DMS 273 (cell line): ENCODE data around the gene ATXN7.

ENCODE experiments used
- DNase-seq: peaks from one replicate; lab custom pipeline; 2025; ENCODE audit not compliant: unreplicated experiment; lab: John Stamatoyannopoulos, UW

The ATXN7 gene

GRCh38 chr3:64011685-64012084 is 148.0 kb downstream of the ATXN7 start:
- DNase-seq: no peak

DNA sequence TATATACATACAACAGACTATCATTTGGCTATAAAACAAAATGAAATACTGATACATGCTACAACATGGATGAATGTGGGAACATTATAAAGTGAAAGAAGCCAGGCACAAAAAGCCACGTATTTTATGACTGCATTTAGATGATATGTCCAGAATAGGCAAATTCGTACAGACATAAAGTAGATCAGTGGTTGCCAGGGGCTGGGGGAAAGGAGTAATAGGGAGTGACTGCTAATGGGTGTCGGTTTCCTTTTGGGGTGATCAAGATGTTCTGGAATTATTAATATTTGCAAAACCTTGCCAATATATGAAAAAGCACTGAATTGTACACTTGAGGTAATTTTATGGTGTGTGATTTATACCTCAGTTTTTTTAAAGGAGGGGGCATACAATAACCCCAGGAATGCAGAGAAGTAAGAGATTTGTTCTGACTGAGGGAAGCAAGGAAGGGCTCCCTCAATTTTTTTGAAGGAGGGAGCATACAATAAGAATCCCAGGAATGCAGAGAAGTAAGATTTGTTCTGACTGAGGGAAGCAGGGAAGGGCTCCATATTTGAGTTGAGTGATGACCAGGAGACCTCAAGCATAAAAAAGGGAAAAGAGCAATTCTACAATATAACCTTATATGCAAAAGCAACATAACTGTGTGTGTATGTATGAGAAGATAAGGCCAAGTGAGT is 153.4 kb downstream of the ATXN7 start:
- no peak for DNase-seq

GRCh38 chr3:64019271-64019670 is 155.6 kb downstream of the ATXN7 start:
- no peak for DNase-seq

DNA sequence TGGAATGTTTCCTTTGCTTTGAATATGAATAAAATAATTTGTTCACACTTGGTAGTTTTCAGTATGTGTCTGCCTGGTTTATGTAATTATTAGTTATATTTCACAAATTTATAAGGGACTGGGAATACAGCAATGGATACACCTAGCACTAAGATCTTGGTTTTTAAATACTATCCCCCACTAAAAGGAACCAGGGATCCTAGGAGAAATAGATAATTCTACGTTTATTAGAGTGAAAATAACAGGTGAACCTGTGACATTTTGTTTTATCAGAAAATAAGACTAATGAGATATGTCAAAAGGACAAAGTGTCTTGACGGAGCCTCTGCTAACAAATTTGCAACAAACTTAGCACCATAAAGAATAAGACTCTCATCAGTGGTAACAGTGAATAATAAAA is 156.2 kb downstream of the ATXN7 start:
- no peak for DNase-seq

DNA sequence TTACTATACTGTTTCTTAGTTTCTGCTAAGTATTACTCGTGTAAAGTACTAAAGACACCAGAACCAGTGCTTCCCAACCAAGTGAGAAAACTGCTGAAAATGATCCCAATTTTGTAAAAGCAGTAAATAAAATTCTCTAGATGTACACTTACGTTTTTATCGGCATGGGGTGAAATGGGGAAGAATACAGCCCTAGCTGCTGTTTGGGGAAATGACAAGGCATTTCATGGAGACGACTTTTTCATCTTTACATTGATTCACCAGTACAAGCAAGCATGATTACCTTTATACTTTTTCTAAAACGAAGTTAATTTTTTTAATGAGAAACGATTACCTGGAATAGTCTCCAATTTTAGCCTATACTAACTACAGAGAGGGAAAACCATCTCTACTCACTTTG is 158.3 kb downstream of the ATXN7 start:
- DNase-seq: no peak

DNA sequence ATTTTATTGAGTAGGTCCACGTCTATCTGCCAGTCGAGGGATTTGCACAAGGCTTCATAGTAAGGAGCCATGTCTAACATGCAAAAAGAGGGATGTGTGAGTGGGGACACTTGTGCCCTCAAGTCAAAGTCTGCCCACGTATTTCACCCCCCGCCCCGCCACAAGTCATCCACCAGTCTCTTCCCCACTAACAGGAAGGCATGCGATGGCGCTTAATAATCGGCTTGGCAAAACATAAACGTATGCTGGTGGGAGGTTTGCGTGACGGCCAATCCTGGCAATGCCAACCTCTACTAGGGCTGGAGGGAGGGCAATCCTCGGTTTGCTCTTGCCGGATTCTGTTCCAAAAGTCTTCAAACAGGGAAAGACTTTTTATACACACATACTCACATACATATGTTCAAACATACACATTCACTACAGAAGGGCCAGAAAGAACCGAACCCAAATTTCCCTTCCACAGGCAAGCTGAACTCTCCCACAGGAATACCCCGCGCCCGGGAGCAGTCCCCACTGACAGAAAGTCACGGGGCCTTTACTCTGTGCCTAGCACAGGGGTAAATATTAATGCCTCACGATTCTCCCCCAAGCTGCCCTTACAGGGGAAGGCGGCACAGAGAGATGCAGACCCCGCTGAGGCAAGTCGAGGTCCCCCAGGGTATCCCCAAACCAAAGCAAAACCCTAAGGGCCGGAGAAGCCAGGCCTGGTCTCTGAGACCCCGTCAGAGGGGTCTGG is 159.0 kb downstream of the ATXN7 start:
- peak; percentile 38 for DNase-seq

- peak; percentile 92 for DNase-seq
These were observed 159.7 kb downstream of the ATXN7 start, which contains the start of gene PSMD6 for GRCh38 chr3:64023187-64023860. Gene PSMD6 (minus strand): TSS chr3:64023494. CDS start chr3:64023419, 75 bp downstream.

DNA sequence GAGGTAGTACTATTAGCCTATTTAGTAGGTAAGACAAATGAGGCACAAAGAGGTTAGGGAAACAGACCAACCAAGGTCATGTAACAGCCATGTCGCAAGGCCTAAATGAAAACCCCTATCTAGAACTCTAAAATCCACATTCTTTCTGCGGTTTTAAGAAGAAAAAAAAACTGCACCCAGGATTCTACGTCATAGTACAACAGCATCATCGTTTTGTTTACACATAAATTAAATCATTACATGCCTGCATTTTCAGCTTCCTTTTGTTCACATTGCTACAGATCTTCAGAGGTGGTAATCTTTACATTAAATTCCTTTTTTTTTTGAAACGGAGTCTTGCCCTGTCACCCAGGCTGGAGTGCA is 160.2 kb downstream of the ATXN7 start:
- DNase-seq: no peak

DNA sequence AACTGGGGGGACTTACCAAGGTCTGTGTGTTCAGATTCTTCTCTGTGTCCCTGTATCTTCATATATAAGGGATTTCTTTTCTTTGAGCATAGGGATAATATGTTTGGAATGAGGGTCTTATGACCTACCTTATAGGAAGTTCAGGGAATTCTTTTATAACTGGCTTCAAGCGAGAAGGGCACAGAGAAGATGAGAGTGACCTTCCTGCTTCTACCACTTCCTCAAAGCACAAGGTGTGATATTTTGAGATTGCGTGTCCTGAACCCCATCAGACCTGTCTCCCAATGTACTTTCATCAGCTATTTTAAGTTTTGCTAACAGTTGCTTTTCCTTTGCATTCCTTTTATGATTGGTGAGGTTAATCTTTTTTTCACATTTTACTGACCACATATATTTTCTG is 162.7 kb downstream of the ATXN7 start:
- no peak for DNase-seq

DNA sequence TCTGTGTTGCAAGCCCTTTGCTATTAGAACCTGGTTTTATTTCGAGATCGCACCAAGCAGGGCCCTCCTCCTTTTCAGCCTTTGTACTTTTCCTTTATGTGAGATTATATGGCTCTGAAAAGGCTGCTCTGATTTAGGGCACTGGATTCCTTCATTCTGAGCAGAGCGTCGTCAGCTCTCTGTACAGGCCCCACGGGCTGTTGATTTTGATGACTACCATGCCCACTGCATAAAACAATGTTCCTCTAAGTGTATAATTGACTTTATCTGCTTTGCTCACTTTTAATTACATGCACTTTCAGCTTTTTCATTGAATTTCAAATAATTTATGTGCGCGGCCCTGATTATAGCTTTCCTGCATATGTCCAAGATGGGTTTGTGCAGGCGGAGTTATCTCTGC is 164.0 kb downstream of the ATXN7 start:
- DNase-seq: no peak

DNA sequence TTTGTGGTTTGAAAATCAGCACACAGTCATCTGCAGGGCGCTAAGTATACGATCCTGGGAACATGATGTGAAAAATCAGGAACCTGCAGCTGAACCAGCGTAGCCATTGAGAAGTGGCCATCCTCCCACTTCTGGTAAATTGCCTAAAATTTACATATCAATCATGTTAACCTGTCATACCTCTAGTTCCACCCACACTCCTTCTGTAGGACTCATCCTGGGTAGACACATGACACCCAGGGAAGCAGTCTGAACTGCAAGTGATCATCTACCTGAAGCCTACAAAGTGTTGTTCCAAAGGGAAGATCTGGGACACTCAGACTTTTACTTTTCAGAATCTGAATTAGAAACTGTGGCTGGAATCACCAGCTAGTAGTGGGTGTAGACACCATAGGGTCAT is 165.1 kb downstream of the ATXN7 start:
- DNase-seq: no peak

GRCh38 chr3:64029287-64029686 is 165.6 kb downstream of the ATXN7 start:
- DNase-seq: no peak

DNA sequence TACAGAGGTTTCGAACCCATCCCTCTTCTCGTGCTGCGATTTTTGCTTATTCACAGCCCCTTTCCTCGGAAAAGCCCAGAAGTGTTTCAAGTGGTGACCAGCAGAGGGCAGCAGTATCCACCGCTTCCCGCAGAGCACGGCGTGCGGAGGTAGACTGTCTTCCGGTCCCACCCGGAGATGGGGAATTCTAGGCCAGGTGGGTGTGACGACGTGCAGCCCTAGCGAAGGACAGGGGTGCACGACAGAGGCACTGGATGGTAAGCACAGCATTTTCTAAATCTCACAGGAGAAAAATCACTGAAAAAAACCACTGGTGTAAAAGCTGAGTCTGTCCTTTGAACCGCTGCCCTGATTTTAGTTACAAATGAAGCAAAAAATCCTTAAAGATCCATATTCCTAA is 167.1 kb downstream of the ATXN7 start:
- DNase-seq: peak; percentile 89

GRCh38 chr3:64031540-64032508 is 168.2 kb downstream of the ATXN7 start:
- DNase-seq: peak; percentile 72

GRCh38 chr3:64033069-64033468 is 169.4 kb downstream of the ATXN7 start:
- no peak for DNase-seq

GRCh38 chr3:64037084-64037483 is 173.4 kb downstream of the ATXN7 start:
- DNase-seq: no peak

DNA sequence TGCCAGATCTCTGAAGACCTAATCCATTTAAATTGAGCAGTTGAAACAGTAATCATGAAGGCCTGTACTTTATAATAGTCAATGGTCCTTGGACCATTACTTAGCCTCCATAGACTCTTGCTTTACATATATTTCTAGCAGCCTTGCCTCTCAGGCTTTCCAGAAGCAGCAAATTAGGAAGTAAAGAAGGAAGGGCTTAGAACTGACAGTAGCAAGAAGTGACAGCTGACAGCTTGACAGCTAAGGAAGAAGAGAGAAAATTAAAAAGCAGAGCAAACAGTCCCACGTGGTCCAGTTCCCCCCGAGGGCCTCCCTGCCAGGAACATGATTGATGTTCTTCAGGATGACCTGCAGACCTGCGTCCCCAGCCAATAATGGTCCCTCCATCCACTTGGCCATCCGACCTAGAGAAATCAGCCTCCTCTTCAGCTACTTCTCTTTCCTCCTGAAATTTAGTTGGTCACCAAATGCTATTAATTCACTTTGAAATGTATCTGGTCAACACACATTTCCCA is 174.6 kb downstream of the ATXN7 start:
- no peak for DNase-seq

DNA sequence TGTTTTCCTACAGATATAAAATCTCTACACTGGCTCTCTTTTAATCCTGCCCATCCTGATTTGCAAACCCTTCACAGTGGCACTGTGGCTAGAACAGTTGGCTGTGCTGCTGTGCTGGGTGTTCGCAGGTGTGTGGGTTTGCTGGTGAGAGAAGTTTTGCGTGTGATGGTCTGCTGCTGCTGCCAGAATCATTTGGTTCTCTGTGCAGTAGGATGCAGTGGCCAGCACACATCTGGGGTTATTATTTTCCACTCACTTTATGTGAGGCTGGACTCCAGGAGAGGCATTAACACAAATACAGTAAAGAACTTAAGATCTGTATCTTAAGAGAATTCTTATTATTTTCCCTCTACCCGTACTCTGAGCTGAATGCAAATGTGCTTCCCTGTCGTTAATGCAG is 175.7 kb downstream of the ATXN7 start:
- no peak for DNase-seq

- DNase-seq: no peak
These were observed 176.5 kb downstream of the ATXN7 start for GRCh38 chr3:64039981-64040733.

GRCh38 chr3:64042952-64043351 is 179.3 kb downstream of the ATXN7 start:
- no peak for DNase-seq
